Fibroblast of lung (primary cell): ENCODE results near the gene SLC39A5.

Experiments
- CTCF ChIP-seq, 2 donors: IDR thresholded peaks in 1 of 2; conservative IDR thresholded peaks in 1 of 2; 1 replicate in 1 of 2; 2 replicates in 1 of 2; pipeline ENCODE4 v1.5.1; 2011 to 2012; ENCODE audit warnings: low read length in 2 of 2, control low read depth in 1 of 2, inconsistent platforms in 1 of 2, low read depth in 1 of 2, mild to moderate bottlenecking in 1 of 2
- EZH2 ChIP-seq: IDR thresholded peaks from 2 replicates; pipeline ENCODE4 v1.5.1; 2012; ENCODE audit warnings: low read length, control low read depth, mild to moderate bottlenecking; ENCODE audit errors: missing control alignments

DNA sequence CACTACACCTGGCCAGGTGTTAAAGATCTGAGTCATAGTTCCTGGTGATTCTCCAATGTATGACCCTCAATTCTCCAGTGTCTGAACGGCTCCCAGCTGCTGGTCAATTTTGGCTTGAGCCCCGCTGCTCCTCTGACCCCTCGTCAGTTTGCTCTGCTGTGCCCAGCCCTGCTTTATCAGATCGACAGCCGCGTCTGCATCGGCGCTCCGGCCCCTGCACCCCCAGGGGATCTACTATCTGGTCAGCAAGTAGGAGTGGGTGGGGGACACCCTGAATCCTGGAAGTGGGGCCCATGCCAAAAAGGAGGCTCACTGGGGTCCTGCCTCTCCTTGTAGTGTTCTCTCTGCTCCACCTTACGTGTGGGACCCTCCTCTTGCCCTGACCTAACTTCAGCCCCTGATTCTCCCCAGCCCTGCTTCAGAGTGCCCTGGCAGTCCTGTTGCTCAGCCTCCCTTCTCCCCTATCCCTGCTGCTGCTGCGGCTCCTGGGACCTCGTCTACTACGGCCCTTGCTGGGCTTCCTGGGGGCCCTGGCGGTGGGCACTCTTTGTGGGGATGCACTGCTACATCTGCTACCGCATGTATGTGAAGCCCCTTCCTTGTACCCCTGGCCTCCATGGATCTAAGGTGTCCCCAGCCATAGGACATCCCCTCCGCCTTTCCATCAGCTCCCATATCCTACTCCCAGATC is 5.0 kb downstream of the SLC39A5 start:
- TF ChIP-seq EZH2 (no peak), CTCF (conservative IDR thresholded peaks at IDR 0.05 in 1 of 2, IDR thresholded peaks at IDR 0.05 in 1 of 2; ENCODE audit: low read depth in 1 of 2, low read length in 2 of 2) (no peak)
